ENCODE results near the gene PPAT. TPM values are rescaled to one million over a fixed set of nuclear protein-coding genes. Genes with fewer than 3 reads are reported as not detected.

The PPAT gene
- polyA plus RNA-seq, 1 experiment, result 3.2 TPM

DNA sequence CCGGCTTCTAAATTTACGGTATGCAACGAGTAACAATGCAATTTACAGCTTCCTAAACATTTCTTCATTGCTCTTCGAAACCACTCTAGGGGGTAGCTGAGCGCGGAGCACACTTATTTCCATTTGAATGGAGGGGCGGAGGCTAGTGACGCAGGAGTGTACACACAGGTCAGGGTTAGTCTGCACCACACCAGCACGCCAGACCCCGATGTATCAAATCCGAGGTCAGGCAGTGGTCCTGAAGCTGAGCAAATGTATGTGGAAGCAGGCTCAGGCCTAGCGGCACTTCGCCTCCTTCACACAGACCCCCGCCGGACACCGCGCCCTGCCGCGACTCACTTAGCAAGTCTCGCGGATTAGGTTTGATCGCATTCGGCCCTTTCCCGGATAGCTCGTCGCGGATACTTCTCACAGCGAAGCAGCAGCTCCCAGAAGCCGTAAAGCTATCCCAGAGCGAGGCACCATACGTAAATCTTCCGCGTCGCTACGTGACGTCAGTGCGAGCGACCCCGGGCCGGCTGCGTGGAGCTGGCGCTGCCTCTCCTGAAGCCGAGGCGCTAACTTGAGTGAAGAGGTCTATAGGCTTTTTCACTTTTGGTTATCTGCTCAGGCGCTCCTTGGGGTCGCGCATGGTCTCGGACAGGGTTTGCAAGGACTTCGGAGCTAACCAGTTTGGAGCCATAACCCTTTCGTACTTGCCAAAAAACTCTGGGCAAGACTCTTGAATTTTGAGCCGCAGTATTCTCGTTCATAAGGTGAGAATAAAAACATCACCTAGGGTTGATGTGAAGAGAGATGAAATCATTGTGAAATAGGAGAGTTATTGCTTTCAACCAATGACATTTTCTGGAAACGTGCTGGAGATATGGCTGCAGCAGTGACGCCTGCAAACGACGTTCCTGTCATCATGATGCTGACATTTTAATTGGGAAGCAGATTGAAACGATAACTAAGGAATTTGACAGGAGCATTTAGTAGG is 48.1 kb downstream of the PPAT start, which contains the start of gene AASDH:
Gene AASDH (minus strand): TSS at position 469 of the 979 bp plus-strand sequence. CDS start 3,192 bp downstream, outside the sequence.
- CTCF ChIA-PET, result interaction anchor here (1.1 to 1.6 kb wide), 3 partner anchors 49 to 449 kb away, joined by 3 to 6 read pairs (median 4); partner anchors contain the start of gene PAICS
- POLR2A ChIA-PET, result interaction anchor here (0.6 to 0.8 kb wide), 3 partner anchors 48 to 438 kb away, joined by 3 to 11 read pairs (median 6); partner anchors contain the start of gene PPAT
- no peaks in the 10 kb centered on the region for H3K36me3 ChIP-seq (ENCODE audit: control insufficient read depth, insufficient read depth, low read length)

GRCh38 chr4:56386091-56386490 is 49.3 kb downstream of the PPAT start:
- TF ChIP-seq CTCF (IDR thresholded peaks at IDR 0.05; ENCODE audit: insufficient read depth, low read depth, low read length), result no peak
- ChIA-PET CTCF (interaction anchor here (0.7 kb wide), 1 partner anchor 30 kb away, joined by 3 read pairs; no protein-coding TSS in a partner anchor), POLR2A (interaction anchor here (0.6 kb wide), 1 partner anchor 22 kb away, joined by 5 read pairs; no protein-coding TSS in a partner anchor)
- Histone ChIP-seq H3K36me3 (ENCODE audit: control insufficient read depth, insufficient read depth, low read length) (no peaks in the 10 kb centered on the region), H3K4me3 (ENCODE audit: low read depth, low read length) (0 out of 2 replicates have a peak overlapping the region, but pooled peaks have one; percentile 11), H3K27me3 (ENCODE audit: control insufficient read depth, insufficient read depth, low read length) (no peaks in the 10 kb centered on the region)
- DNase-seq (ENCODE audit: low read depth), result no peak

More for the DNA sequence above, 48.1 kb downstream of the PPAT start, which contains the start of gene AASDH:
- no peak for TF ChIP-seq CTCF (IDR thresholded peaks at IDR 0.05; ENCODE audit: insufficient read depth, low read depth, low read length)
- DNase-seq (ENCODE audit: low read depth), result peak; percentile 73
- peak within 1 kb of the TSS; percentile 74 for H3K4me3 ChIP-seq (ENCODE audit: low read depth, low read length)
- H3K27me3 ChIP-seq (ENCODE audit: control insufficient read depth, insufficient read depth, low read length), result no peaks in the 10 kb centered on the region

DNA sequence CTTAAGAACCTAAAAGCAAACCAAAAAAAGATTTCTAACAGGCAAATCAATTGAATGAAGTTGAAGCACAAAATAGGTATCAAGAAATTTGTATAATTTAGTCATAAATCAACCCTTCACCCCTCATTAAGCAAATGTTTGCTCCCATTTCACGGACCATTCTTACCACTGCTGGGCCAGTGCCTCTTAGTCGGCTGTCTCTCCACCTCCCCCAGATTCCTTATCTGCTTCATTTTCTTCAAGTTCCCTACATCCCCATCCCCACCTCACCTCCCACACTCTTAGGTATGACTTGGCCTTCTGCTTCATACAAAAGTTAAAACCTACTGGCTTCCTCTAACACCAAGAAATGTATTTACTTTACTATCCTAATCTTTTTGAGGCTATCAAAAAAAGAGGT is 60.0 kb downstream of the PPAT start:
- DNase-seq (ENCODE audit: low read depth), result no peak
- no peaks in the 10 kb centered on the region for H3K27me3 ChIP-seq (ENCODE audit: control insufficient read depth, insufficient read depth, low read length)
- no peak overlapping the region for H3K4me3 ChIP-seq (ENCODE audit: low read depth, low read length)
- no peak for TF ChIP-seq CTCF (IDR thresholded peaks at IDR 0.05; ENCODE audit: insufficient read depth, low read depth, low read length)
- H3K36me3 ChIP-seq (ENCODE audit: control insufficient read depth, insufficient read depth, low read length), result no peaks in the 10 kb centered on the region
- ChIA-PET POLR2A (no interaction called here), CTCF (no interaction called here)

GRCh38 chr4:56374956-56375355 is 60.5 kb downstream of the PPAT start:
- TF ChIP-seq CTCF (IDR thresholded peaks at IDR 0.05; ENCODE audit: insufficient read depth, low read depth, low read length), result no peak
- CTCF ChIA-PET, result no interaction called here
- H3K27me3 ChIP-seq (ENCODE audit: control insufficient read depth, insufficient read depth, low read length), result no peaks in the 10 kb centered on the region
- no peak overlapping the region for H3K4me3 ChIP-seq (ENCODE audit: low read depth, low read length)
- DNase-seq (ENCODE audit: low read depth), result no peak
- POLR2A ChIA-PET, result no interaction called here
- no peaks in the 10 kb centered on the region; the same call in 1 of the 2 replicates for H3K36me3 ChIP-seq (ENCODE audit: control insufficient read depth, insufficient read depth, low read length)

DNA sequence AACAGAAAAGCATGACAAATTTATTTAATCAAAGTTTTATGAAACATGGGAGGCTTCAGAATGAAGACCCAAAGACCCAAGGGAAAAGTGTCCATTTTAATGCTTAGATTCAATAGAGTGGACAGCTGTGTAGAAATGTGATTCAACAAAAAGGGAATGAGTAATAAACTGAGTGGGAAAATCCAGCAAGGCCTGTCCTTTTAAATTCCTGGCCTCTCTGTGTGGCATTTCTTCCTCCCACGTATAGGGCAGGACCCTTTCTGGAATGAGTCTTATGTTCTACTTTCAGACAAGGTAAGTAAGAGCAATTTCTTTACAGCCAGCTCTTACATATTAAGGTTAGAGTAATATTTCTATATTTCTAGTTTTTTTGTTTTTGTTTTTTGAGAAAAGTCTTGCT is 62.6 kb downstream of the PPAT start:
- CTCF ChIA-PET, result no interaction called here
- TF ChIP-seq CTCF (IDR thresholded peaks at IDR 0.05; ENCODE audit: insufficient read depth, low read depth, low read length), result no peak
- H3K36me3 ChIP-seq (ENCODE audit: control insufficient read depth, insufficient read depth, low read length), result no peaks in the 10 kb centered on the region; the same call in 1 of the 2 replicates
- POLR2A ChIA-PET, result no interaction called here
- H3K27me3 ChIP-seq (ENCODE audit: control insufficient read depth, insufficient read depth, low read length), result no peaks in the 10 kb centered on the region
- DNase-seq (ENCODE audit: low read depth), result no peak
- H3K4me3 ChIP-seq (ENCODE audit: low read depth, low read length), result no peak overlapping the region

Data from BJ (cell line).